HG03457 (cell line): ENCODE data around the gene F2.
"Not testable (repeated sequence)": the region's sequence is repeated elsewhere in the genome, so short reads cannot be mapped to it uniquely, and the experiment has no call there.

Experiments
- ATAC-seq: cut with Tn5 transposase; IDR thresholded peaks from one replicate; pipeline ENCODE4 v1.9.1; 2021; ENCODE audit warnings: moderate number of reproducible peaks; ENCODE audit not compliant: unreplicated experiment

F2 gene

GRCh38 chr11:46719048-46719542 is at the start of gene F2:
TSS of gene F2 (plus strand) at chr11:46719213. CDS start at chr11:46719236, 23 bp downstream.
- no peak for ATAC-seq

- no peak for ATAC-seq
These were observed 49.3 kb upstream of the F2 start for GRCh38 chr11:46669711-46670139.

DNA sequence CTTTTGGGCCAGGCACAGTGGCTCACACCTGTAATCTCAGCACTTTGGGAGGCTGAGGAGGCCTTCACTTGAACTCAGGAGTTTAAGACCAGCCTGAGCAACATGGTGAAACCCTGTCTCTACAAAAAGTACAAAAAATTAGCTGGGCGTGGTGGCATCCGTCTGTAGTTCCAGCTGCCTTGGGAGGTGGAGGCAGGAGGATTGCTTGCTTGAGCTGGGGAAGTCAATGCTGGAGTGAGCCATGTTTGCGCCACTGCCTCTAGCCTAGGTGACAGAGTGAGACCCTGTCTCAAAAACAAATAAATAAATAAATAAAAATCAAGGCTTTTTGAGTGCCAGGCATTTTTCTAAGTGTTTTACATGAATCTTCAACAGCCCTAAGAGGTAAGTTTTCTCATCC is 48.5 kb upstream of the F2 start:
- ATAC-seq: not testable (repeated sequence)

DNA sequence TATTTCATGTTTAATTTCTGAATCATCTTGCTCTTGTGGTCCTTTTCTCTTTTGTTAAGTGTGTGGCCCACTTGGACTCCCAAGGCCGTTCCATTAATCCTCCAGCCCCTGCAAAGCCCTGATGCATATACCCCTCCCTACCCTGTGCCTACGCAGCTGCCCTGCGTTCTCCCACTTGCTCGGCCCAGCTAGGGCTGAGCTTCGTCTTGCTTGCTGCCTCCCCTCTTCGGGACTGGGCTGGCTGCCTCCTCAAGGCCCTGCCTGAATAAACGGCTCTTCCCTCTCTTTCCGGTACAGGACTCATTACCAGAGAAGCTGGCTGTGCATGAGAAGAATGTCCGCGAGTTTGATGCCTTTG is 47.1 kb upstream of the F2 start:
- no peak for ATAC-seq

DNA sequence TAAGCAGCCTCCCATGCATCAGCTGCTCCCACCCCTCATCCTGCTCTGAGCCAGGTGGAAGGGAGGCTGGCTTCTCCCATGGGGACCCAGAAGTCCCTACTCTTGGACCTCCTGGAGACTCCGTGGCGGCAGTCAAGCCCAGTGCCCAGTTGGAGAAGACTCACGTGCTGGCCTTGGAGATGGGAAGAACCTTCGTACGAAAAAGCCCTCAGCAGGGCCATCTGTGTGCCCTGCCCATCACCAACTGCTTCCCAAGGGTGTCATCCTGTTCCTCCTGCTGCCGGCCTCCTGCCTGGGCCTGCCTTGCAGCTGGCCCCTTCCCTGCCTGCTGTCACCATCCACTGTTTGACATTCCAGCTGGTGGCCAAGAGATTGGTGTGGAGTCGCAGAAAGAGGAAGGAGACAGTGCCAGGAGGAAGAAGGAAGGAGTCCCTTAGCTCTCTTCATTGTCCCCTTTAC is 46.6 kb upstream of the F2 start:
- ATAC-seq: no peak

DNA sequence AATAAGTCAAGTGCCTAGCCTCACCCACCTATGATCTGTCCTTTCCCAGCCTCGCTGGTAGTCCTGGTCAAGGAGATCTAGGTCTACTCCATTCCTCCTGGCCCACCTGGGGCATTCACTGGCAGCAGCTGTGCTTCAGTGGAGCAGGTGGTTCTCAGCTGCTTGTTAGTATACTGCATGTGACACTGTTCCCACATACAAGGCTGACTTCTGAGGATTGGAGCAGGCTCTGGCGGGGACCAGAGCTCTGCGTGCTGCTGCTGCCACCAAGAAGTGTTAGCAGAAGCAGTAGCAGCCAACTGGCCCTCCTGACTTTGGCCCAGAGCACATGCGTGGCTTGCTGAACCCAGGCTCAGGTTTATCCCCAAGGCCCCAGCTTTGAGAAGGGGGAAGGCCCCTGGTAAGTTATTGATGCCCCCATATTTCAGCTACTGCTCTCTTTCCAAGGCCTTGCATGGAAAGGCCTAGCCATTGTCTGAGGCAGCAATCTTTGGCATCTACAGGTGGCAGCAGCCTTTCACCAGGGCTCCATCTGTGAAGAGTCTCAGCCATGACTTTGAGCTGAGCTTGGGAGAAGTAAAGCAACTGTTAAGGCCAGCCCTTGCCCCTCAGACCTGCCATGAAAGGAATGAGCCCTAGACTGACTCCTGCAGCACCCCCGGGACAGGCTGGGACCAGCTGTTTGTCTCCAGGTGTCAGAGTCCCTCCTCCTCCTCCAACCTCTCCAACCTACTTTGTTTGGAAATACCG is 45.1 kb upstream of the F2 start:
- no peak for ATAC-seq

- no peak for ATAC-seq
These were observed 44.3 kb upstream of the F2 start for GRCh38 chr11:46674463-46675287.

- no peak for ATAC-seq
These were observed 43.6 kb upstream of the F2 start for GRCh38 chr11:46675288-46675851.

DNA sequence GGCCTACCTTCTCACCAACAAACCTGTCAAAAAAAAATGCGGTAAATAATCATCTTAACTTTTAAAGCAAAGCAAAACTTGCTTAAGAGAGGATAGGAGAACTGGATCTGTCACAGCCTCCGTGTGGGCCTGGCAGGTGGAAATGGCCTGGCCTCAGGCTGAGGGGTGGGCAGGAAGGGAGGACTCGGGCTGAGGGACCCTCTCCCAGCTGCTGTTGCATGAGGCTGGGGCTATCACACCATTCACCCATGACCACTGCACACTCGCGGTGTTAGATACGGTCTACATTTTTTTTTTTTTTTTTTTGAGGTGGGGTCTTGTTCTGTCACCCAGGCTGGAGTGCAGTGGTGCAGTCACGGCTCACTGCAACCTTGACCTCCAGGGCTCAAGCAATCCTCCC is 43.1 kb upstream of the F2 start:
- ATAC-seq: no peak

- no peak for ATAC-seq
These were observed 42.4 kb upstream of the F2 start for GRCh38 chr11:46676436-46677158.

DNA sequence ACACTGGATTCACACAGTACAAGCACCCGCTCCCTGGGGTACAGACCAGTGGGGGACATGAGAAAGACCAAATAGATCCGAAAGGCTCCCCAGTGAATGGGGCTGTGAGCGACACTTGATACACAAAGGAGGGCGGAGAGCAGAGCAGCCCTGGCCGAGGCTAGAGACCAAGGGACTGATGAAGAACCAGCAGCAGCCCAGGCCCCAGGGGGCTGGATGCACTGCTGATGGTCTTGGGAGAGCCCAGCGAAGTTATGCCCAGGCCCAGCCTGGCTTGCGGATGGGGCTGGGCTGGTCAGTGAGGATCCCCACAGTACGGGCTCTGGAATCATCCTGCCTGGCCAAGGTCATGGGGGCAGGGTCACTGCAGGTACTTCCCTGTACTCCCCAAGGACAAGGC is 41.8 kb upstream of the F2 start:
- no peak for ATAC-seq

DNA sequence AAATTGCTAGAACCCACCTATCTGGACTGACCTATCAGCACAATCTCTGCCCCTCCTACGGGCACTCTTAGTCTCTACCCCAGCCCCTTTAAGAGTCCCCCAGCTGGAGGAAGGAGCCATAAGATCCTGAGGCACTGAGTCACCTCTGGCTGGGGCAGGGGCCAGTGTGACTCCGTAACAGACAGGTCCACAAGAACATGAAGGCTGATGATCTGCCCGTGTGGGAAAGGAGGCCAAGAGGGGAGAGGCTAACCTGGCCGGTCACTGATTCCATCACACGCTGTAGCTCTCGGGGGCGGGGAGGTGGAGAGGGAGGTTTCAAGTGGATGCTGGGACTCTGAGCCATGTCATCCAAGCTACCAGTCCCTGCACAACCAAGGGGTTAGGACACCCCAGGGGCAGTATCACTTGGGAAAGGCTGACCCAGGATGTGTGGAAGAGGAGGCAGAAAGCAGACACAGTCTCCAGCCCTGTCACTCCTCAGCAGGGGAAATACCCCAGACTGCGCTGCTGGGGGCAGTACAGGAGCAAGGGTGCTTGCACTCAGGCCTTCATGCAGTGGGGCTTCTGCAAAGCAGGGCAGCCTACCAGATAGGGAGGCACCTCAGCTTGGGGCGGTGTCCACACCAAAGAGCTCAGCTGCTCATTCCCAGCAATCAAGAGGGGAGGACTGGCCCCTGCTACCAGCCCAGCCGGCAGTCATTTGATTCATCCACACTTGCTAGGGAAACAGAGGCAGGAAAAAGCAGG is 40.8 kb upstream of the F2 start:
- no peak for ATAC-seq

DNA sequence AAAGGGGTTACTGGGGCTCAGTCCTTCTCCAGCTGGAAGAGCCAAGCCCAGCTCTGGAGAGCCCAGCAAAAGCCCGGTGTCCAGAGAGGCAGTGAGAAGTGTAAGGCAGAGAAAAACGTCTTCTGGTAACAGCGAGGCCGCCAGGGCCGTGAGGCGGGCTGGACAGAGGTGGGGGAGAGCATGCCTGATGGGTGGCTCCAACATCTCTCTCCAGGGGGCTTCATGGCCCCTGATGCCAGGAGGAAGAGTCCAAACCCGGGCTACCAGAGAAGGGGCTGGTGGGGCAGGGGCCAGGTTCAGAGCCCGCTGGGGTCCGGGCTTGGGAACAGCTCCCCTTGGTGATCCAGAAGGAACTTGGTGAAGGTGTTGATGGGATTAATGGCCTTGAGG is 40.3 kb upstream of the F2 start:
- ATAC-seq: no peak

- ATAC-seq: no peak
These were observed 39.5 kb upstream of the F2 start for GRCh38 chr11:46679241-46680163.

DNA sequence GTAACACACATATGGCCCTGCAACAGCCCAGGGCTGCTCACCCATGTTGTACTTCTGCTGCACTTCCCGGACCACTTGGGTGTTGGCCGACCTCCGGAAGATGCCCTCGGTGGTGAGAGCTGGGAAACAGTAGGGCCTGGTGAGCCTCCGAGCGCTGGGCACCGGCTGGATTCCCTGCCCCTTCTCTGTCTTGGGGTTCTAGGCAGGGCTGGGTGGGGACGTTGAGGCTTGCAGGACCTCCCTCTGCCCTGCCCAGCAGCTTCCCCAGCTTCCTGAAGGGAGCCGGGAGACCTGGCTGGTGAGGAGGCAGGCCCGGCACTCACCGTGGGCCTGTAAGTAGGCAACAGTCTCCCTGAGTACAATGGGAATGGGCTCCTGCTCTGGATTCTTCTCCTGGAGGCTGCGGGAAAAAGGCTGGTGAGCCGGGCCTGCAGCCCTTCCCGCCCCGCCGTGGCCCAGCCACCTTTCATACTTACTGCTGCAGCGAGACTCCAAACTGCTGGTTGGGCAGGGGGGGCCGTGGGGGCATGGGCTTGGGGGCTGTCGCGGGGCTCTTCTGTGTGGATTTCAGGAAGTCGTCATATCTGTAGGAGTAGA is 38.8 kb upstream of the F2 start:
- no peak for ATAC-seq

DNA sequence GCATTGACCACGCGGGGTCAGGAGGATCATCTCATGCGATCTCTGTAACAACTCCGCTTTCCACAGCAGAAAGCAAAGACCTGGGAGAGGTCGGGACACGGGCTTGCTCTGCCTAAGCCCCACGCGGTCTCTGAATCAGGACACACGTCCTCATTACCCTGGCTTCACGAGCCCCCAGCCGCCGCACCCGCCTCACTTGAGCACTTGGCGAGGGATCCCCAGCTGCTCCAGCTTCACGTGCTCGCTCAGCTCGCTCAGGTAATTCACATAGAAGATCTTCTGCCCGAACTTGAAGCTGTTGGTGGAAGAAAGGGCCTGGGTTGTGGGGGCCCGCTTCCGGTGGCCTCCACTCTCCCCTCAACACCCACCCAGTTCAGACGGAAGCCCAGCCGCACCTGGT is 38.2 kb upstream of the F2 start:
- no peak for ATAC-seq

GRCh38 chr11:46681814-46682213 is 37.2 kb upstream of the F2 start:
- no peak for ATAC-seq

- ATAC-seq: no peak
These were observed 36.0 kb upstream of the F2 start for GRCh38 chr11:46682773-46683752.
